H1 (cell line): Measurements from ENCODE around the gene TUBGCP6. TPM values are rescaled to one million over a fixed set of nuclear protein-coding genes. Genes with fewer than 3 reads are reported as not detected.

Source experiments
- CTCF ChIA-PET: fragments of 300-600 bp; sonication (Branson Sonifier 250); formaldehyde crosslinking; loops from one replicate; lab custom pipeline; 2021; ENCODE audit not compliant: partially characterized antibody; lab: Charles Lee
- POLR2A ChIA-PET: fragments of 300-600 bp; sonication (Branson Sonifier 250); formaldehyde crosslinking; loops from one replicate; lab custom pipeline; 2021; ENCODE audit warnings: inconsistent platforms; ENCODE audit not compliant: partially characterized antibody; lab: Charles Lee
- DNase-seq, 2 experiments: peaks; one replicate each; pipeline versions ENCODE4 v3.0.0 to v3.0.0-alpha.2; 2010 to 2022; ENCODE audit warnings: low spot score in 2 of 2, low read depth in 1 of 2, mixed read lengths in 1 of 2
- FAIRE-seq: peaks from 2 replicates; lab custom pipeline; 2011; peaks lifted over from hg19 to GRCh38; lab: Jason Lieb, UNC
- H2AFZ ChIP-seq: 2 replicates; pipeline ENCODE4 v1.8.1; 2012; ENCODE audit warnings: low read length, inconsistent platforms
- H2AK5ac ChIP-seq: 2 replicates; pipeline ENCODE4 v1.6.1; 2013; ENCODE audit warnings: low read depth, low read length
- H2BK120ac ChIP-seq: replicated peaks from 2 replicates; pipeline ENCODE3; 2013; ENCODE audit warnings: low read depth, low read length, inconsistent platforms
- H2BK12ac ChIP-seq: 2 replicates; pipeline ENCODE4 v1.6.1; 2013; ENCODE audit warnings: low read depth, low read length
- H2BK15ac ChIP-seq: 2 replicates; pipeline ENCODE4 v1.6.1; 2013; ENCODE audit warnings: low read length
- H2BK20ac ChIP-seq: 2 replicates; pipeline ENCODE4 v1.6.1; 2013; ENCODE audit warnings: low read length
- H2BK5ac ChIP-seq: 2 replicates; pipeline ENCODE4 v1.6.1; 2013; ENCODE audit warnings: low read depth, low read length
- H3K14ac ChIP-seq: 2 replicates; pipeline ENCODE4 v1.6.1; 2013; ENCODE audit warnings: inconsistent platforms; ENCODE audit not compliant: insufficient read length
- H3K18ac ChIP-seq: 2 replicates; pipeline ENCODE4 v1.6.1; 2013; ENCODE audit warnings: low read length; ENCODE audit errors: extremely low read depth
- H3K23ac ChIP-seq: 2 replicates; pipeline ENCODE4 v1.6.1; 2013; ENCODE audit warnings: inconsistent platforms; ENCODE audit not compliant: insufficient read length
- H3K23me2 ChIP-seq: 2 replicates; pipeline ENCODE4 v1.6.1; 2013; ENCODE audit warnings: low read depth, low read length
- H3K27ac ChIP-seq: 2 replicates; pipeline ENCODE4 v1.6.1; 2011; ENCODE audit warnings: low read depth, low read length, inconsistent platforms
- H3K27me3 ChIP-seq, 4 experiments: replicated peaks in 1 of 4; 1 replicate in 1 of 4; 2 replicates in 3 of 4; pipeline versions ENCODE4 v1.6.1 to v1.8.1; 2011 to 2013; ENCODE audit warnings: low read length in 3 of 4, mild to moderate bottlenecking in 3 of 4, inconsistent platforms in 2 of 4, mixed read lengths in 2 of 4, moderate library complexity in 1 of 4; ENCODE audit not compliant: control insufficient read depth in 3 of 4, insufficient read depth in 3 of 4; ENCODE audit errors: extremely low read depth in 1 of 4
- H3K36me3 ChIP-seq, 4 experiments: 2 replicates each; pipeline versions ENCODE4 v1.6.1 to v1.8.1; 2011 to 2013; ENCODE audit warnings: mild to moderate bottlenecking in 4 of 4, low read length in 3 of 4, moderate library complexity in 2 of 4, control low read depth in 1 of 4, inconsistent platforms in 1 of 4; ENCODE audit not compliant: insufficient read depth in 4 of 4, control insufficient read depth in 2 of 4
- H3K4ac ChIP-seq: replicated peaks from 2 replicates; pipeline ENCODE3; 2013; ENCODE audit warnings: low read length, low read depth, mixed read lengths, inconsistent platforms; ENCODE audit not compliant: insufficient read length
- H3K4me1 ChIP-seq, 4 experiments: replicated peaks in 1 of 4; 1 replicate in 1 of 4; 2 replicates in 3 of 4; pipeline versions ENCODE4 v1.6.1 to v1.8.1; 2011 to 2013; ENCODE audit warnings: low read length in 3 of 4, inconsistent platforms in 2 of 4, mixed read lengths in 1 of 4; ENCODE audit not compliant: insufficient read depth in 4 of 4, control insufficient read depth in 3 of 4
- H3K4me2 ChIP-seq, 2 experiments: 2 replicates each; pipeline versions ENCODE4 v1.6.1 to v1.8.1; 2011 to 2013; ENCODE audit warnings: low read depth in 2 of 2, low read length in 2 of 2, control low read depth in 1 of 2, inconsistent platforms in 1 of 2, mild to moderate bottlenecking in 1 of 2; ENCODE audit not compliant: insufficient read depth in 1 of 2
- H3K4me3 ChIP-seq, 4 experiments: fragments of 200-600, 300-600 bp in 1 of 4; sonication (generic), shearing (Covaris generic), sonication (Bioruptor Twin) in 1 of 4; 2 replicates each; pipeline versions ENCODE4 v1.5.1 to v1.8.1; 2011 to 2016; ENCODE audit warnings: low read length in 4 of 4, low read depth in 3 of 4, control low read depth in 2 of 4, inconsistent platforms in 2 of 4, mild to moderate bottlenecking in 2 of 4, mixed read lengths in 1 of 4, moderate library complexity in 1 of 4; ENCODE audit not compliant: insufficient read depth in 2 of 4; ENCODE audit errors: extremely low read depth in 1 of 4
- H3K56ac ChIP-seq: replicated peaks from 2 replicates; pipeline ENCODE3; 2013; ENCODE audit warnings: low read depth, mild to moderate bottlenecking, mixed read lengths, low read length, inconsistent platforms; ENCODE audit not compliant: insufficient read length
- H3K79me1 ChIP-seq: 2 replicates; pipeline ENCODE4 v1.6.1; 2013; ENCODE audit warnings: low read depth, low read length, control low read depth
- H3K79me2 ChIP-seq, 2 experiments: 2 replicates each; pipeline versions ENCODE4 v1.6.1 to v1.8.1; 2012 to 2013; ENCODE audit warnings: low read length in 2 of 2, mild to moderate bottlenecking in 2 of 2, inconsistent platforms in 1 of 2; ENCODE audit not compliant: insufficient read depth in 2 of 2, control insufficient read depth in 1 of 2
- H3K9ac ChIP-seq, 4 experiments: replicated peaks in 1 of 4; 1 replicate in 1 of 4; 2 replicates in 3 of 4; pipeline versions ENCODE4 v1.6.1 to v1.8.1; 2011 to 2013; ENCODE audit warnings: low read depth in 3 of 4, low read length in 3 of 4, control low read depth in 2 of 4, mild to moderate bottlenecking in 2 of 4, moderate library complexity in 2 of 4, inconsistent platforms in 1 of 4; ENCODE audit errors: extremely low read depth in 1 of 4
- H3K9me3 ChIP-seq, 2 experiments: 2 replicates each; pipeline versions ENCODE4 v1.6.1 to v1.8.1; 2012 to 2013; ENCODE audit warnings: mild to moderate bottlenecking in 2 of 2, moderate library complexity in 2 of 2, control low read depth in 1 of 2, inconsistent platforms in 1 of 2, low read depth in 1 of 2, low read length in 1 of 2, mixed read lengths in 1 of 2; ENCODE audit not compliant: insufficient read depth in 2 of 2
- H4K20me1 ChIP-seq, 2 experiments: replicated peaks in 1 of 2; 2 replicates each; pipeline versions ENCODE3 to v1.8.1; 2011 to 2013; ENCODE audit warnings: inconsistent platforms in 2 of 2, low read length in 2 of 2, mild to moderate bottlenecking in 1 of 2; ENCODE audit not compliant: insufficient read depth in 2 of 2, control insufficient read depth in 1 of 2
- H4K5ac ChIP-seq: 2 replicates; pipeline ENCODE4 v1.6.1; 2013; ENCODE audit warnings: low read length, low read depth, mixed read lengths, inconsistent platforms; ENCODE audit not compliant: insufficient read length
- H4K8ac ChIP-seq: 2 replicates; pipeline ENCODE4 v1.8.0; 2013; ENCODE audit warnings: mild to moderate bottlenecking, moderate library complexity, low read length, inconsistent platforms; ENCODE audit not compliant: insufficient read depth; ENCODE audit errors: extremely low read depth
- H4K91ac ChIP-seq: replicated peaks from 2 replicates; pipeline ENCODE3; 2013; ENCODE audit warnings: low read length, mixed read lengths, inconsistent platforms; ENCODE audit not compliant: insufficient read length
- CTCF ChIP-seq, 3 experiments: IDR thresholded peaks; 1 replicate in 2 of 3; 2 replicates in 1 of 3; pipeline versions ENCODE4 v1.5.1 to v1.6.1; 2011; ENCODE audit warnings: low read length in 3 of 3, mild to moderate bottlenecking in 3 of 3, inconsistent platforms in 2 of 3, low read depth in 1 of 3, moderate library complexity in 1 of 3; ENCODE audit not compliant: insufficient read depth in 1 of 3; ENCODE audit errors: control extremely low read depth in 1 of 3
- KDM5A ChIP-seq: fragments of 200-600 bp; IDR thresholded peaks from 2 replicates; pipeline ENCODE4 v1.7.1; 2012; ENCODE audit warnings: mild to moderate bottlenecking, low read length, inconsistent platforms, mixed read lengths
- TEAD4 ChIP-seq: IDR thresholded peaks from 2 replicates; pipeline ENCODE4 v1.6.1; 2012; ENCODE audit warnings: low read depth, low read length, inconsistent platforms, mixed read lengths
- WGBS, 2 experiments: shearing (Covaris generic) in 1 of 2; methylation state at CpG; one replicate each; pipeline versions ENCODE4 v1.1.6 to v1.1.7; 2013 to 2015; ENCODE audit warnings: low lambda C conversion rate in 2 of 2, mixed read lengths in 2 of 2, inconsistent platforms in 1 of 2, low coverage in 1 of 2, missing lambda C conversion rate in 1 of 2; ENCODE audit not compliant: insufficient replicate concordance in 2 of 2, insufficient coverage in 1 of 2, insufficient read length in 1 of 2; ENCODE audit errors: extremely low coverage in 1 of 2, missing lambda C conversion rate in 1 of 2; 5-methylcytosine and 5-hydroxymethylcytosine counted together
- polyA plus RNA-seq, 7 experiments: library from polyadenylated mRNA; depleted of rRNA in 3 of 7; stranded (reverse) in 5 of 7; unstranded in 2 of 7; fragments of >200 nt in 5 of 7; fragments of 200-250 nt in 2 of 7; gene quantifications; 1 replicate in 5 of 7; 2 replicates in 1 of 7; 4 replicates in 1 of 7; pipeline versions ENCODE4 v1.2.1 to v1.2.3, GENCODE V29; 2011 to 2013; ENCODE audit warnings: missing spikeins in 2 of 7, mixed read lengths in 2 of 7
- total RNA-seq: library from RNA; stranded (reverse); fragmentation: NEBNext Ultra II Directional; extraction: Animal tissue kit (Norgen Biotek cat#: 25700); gene quantifications from 2 replicates; pipeline ENCODE4 v1.2.1, GENCODE V29; 2021

Gene TUBGCP6
- total and polyA plus RNA-seq, 2 of the 8 experiments (the other 6 are each of a cell fraction or from before 2014, with no cell fraction given), result 24.2 to 24.7 TPM

- Histone ChIP-seq H3K4ac (no peak overlapping the region), H4K8ac (no peak overlapping the region), H2AFZ (no peak overlapping the region), H3K27me3 (no peaks in the 10 kb centered on the region), H2BK20ac (no peak overlapping the region), H4K91ac (no peak overlapping the region), H3K18ac (no peak overlapping the region), H3K23me2 (peaks cover 21% of the 10 kb centered on the region), H4K20me1 (peaks cover 2 to 23% of the 10 kb centered on the region in 2 experiments), H3K79me1 (peaks cover 15% of the 10 kb centered on the region), H3K4me2 (peak overlapping the region; percentile 92 to 97; a peak in 2 of 4 replicates), H3K14ac (no peak overlapping the region), H3K9me3 (no peaks in the 10 kb centered on the region), H2BK12ac (no peak overlapping the region), H3K27ac (no peak overlapping the region), H3K23ac (no peak overlapping the region), H3K36me3 (no peaks in the 10 kb centered on the region), H2BK15ac (no peak overlapping the region), H2BK5ac (no peak overlapping the region), H3K79me2 (peaks cover 4 to 22% of the 10 kb centered on the region in 2 experiments; a peak in 3 of 4 replicates), H3K56ac (no peak overlapping the region), H2BK120ac (no peak overlapping the region), H3K9ac (no peak overlapping the region), H3K4me3 (no peak overlapping the region; a peak in 1 of 8 replicates), H4K5ac (no peak overlapping the region), H3K4me1 (peaks cover 0 to 27% (median 20%) of the 10 kb centered on the region in 4 experiments; a peak in 6 of 7 replicates), H2AK5ac (0 out of 2 replicates have a peak overlapping the region, but pooled peaks have one; percentile 17)
- ChIA-PET CTCF (interaction anchor here (0.6 to 1.6 kb wide), 6 partner anchors 13 to 136 kb away, joined by 3 to 6 read pairs (median 4); no protein-coding TSS in a partner anchor), POLR2A (interaction anchor here (0.6 to 2.6 kb wide), 8 partner anchors 10 to 1960 kb away, joined by 3 to 6 read pairs (median 3); no protein-coding TSS in a partner anchor)
- WGBS, 2 experiments, result 90% methylated on average over 20 of the region's 20 CpGs; no CpG with 5 or more reads in 1 of the 2 experiments
- TF ChIP-seq TEAD4 (no peak), CTCF (IDR thresholded peaks at IDR 0.05; ENCODE audit: control extremely low read depth in 1 of 3, insufficient read depth in 1 of 3, low read depth in 1 of 3, low read length in 3 of 3) (peak in 1 of 3 experiments; percentile 30; a peak in 1 of 4 replicates), KDM5A (no peak)
- DNase-seq, result no peak
- no peak for FAIRE-seq
Observed at GRCh38 chr22:50246242-50247175, 1.7 kb upstream of the TUBGCP6 start.
